HepG2 (cell line): ENCODE measurements around the gene WNK4. TPM values are rescaled to one million over a fixed set of nuclear protein-coding genes. Genes with fewer than 3 reads are reported as not detected.
A peak's percentile ranks its signal among the peaks of the same experiment; 100 is the strongest.

Experiments used
- BORCS8-MEF2B ChIP-seq: sonication (generic); formaldehyde crosslinking; IDR thresholded peaks from 2 replicates; pipeline ENCODE4 v1.8.0; 2022; ENCODE audit warnings: mild to moderate bottlenecking, missing genetic modification reagents
- DR1 ChIP-seq: sonication (generic); formaldehyde crosslinking; IDR thresholded peaks from 2 replicates; pipeline ENCODE4 v1.8.0; 2021; ENCODE audit warnings: mild to moderate bottlenecking, missing genetic modification reagents, inconsistent platforms
- GTF3A ChIP-seq: sonication (generic); formaldehyde crosslinking; conservative IDR thresholded peaks from 2 replicates; pipeline ENCODE4 v1.4.0; 2020; ENCODE audit warnings: mild to moderate bottlenecking, missing genetic modification reagents
- HNF4A ChIP-seq: sonication (generic); formaldehyde crosslinking; IDR thresholded peaks from 2 replicates; pipeline ENCODE4 v1.4.0; 2020; ENCODE audit warnings: missing genetic modification reagents
- KLF9 ChIP-seq: IDR thresholded peaks from 2 replicates; pipeline ENCODE4 v1.6.1; 2016; ENCODE audit warnings: low read depth
- LRRFIP1 ChIP-seq: sonication (generic); formaldehyde crosslinking; conservative IDR thresholded peaks from 2 replicates; pipeline ENCODE4 v1.4.0; 2020; ENCODE audit warnings: missing genetic modification reagents
- POLR2A ChIP-seq, 2 experiments: IDR thresholded peaks; 2 replicates each; pipeline ENCODE4 v1.6.1; 2011; ENCODE audit warnings: low read depth in 2 of 2, low read length in 2 of 2, mild to moderate bottlenecking in 1 of 2, moderate library complexity in 1 of 2; ENCODE audit not compliant: insufficient read depth in 1 of 2
- ZNF24 ChIP-seq: fragments of 450-650 bp; IDR thresholded peaks from 2 replicates; pipeline ENCODE4 v1.6.1; 2017; ENCODE audit warnings: antibody characterized with exemption, mild to moderate bottlenecking
- ZNF441 ChIP-seq: sonication (generic); formaldehyde crosslinking; IDR thresholded peaks from 2 replicates; pipeline ENCODE4 v1.7.0; 2021; ENCODE audit warnings: missing genetic modification reagents, borderline replicate concordance
- polyA plus RNA-seq, 8 experiments: library from polyadenylated mRNA; depleted of rRNA in 3 of 8; stranded (reverse) in 7 of 8; unstranded in 1 of 8; fragments of >200 nt; fragmentation: Illumina TruSeq in 4 of 8; extraction: Trizol in 4 of 8; gene quantifications; 2 replicates each; pipeline versions ENCODE4 v1.2.1 to v1.2.3, GENCODE V29; 2011 to 2016; ENCODE audit warnings: low read depth in 4 of 8, missing spikeins in 1 of 8, mixed read lengths in 1 of 8; ENCODE audit not compliant: insufficient read depth in 1 of 8
- total RNA-seq, 5 experiments: library from RNA; depleted of rRNA; stranded (reverse); fragments of >200 nt; fragmentation: Illumina TruSeq; extraction: Trizol; gene quantifications; 2 replicates each; pipeline ENCODE4 v1.2.3, GENCODE V29; 2016; ENCODE audit warnings: low read depth in 1 of 5
- TF ChIP-seq, protein P1 (sequence below): IDR thresholded peaks from 2 replicates; pipeline ENCODE4 v1.6.1; 2016; ENCODE audit warnings: low read depth, missing genetic modification reagents, missing compliant biosample characterization
- TF ChIP-seq, protein P2 (sequence below): sonication (generic); formaldehyde crosslinking; IDR thresholded peaks from 2 replicates; pipeline ENCODE4 v1.5.0; 2020; ENCODE audit warnings: mild to moderate bottlenecking, missing genetic modification reagents
- TF ChIP-seq, protein P3 (sequence below): sonication (generic); formaldehyde crosslinking; IDR thresholded peaks from 2 replicates; pipeline ENCODE4 v1.8.0; 2022; ENCODE audit warnings: missing genetic modification reagents, low read depth, mild to moderate bottlenecking, borderline replicate concordance
- TF ChIP-seq, protein P4 (sequence below): sonication (generic); formaldehyde crosslinking; IDR thresholded peaks from 2 replicates; pipeline ENCODE4 v1.5.0; 2020; ENCODE audit warnings: mild to moderate bottlenecking, missing genetic modification reagents, borderline replicate concordance

WNK4 gene
- total and polyA plus RNA-seq, 2 of the 13 experiments (the other 11 are each of a cell fraction or from before 2014, with no cell fraction given), result 2.7 to 13.7 TPM

DNA sequence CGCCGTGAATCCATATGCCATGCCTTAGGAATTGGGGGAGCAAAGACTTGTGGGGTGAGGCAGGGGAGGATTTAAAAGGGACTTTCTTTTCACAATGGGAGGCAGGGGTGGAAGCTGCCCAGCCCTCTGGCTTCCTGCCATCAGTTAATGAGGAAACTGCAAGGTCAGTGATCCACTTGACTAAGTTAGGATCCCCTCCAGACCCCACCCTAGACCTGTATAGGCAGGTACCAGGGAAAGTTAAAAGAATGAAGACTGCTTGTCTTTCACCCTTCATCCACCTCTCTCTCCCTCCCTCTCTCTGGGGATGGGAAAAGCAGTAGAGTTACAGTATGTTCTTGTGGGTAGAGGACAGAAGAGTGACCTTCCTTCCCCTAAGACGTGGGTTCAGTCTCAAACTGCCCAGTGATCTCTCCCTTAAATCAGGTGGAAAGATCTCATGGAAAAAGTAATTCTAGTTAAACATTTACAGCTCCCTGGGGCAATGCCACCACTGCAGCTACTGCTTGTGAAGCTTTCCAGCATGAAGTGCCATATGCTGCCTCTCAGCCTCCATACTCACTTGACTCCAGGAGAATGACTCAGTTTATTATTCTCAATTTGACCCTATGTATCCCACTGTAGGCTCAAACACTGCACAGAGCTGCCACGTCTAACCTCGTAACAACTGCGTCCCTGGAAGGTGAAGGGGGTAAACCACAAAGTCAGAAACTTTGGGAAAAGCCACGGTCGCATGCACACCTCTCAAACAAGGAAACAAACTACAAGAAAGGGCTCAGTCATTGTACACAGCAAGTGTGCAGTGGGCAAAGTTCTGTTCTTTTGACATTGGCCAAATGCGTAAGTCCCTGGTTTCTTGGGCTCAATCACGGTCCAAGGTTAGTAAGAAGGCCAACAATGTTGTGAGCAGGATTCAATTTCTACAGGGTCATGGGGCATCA lies 16.9 kb downstream of the WNK4 start (continued):
- TF ChIP-seq, protein P1, sequence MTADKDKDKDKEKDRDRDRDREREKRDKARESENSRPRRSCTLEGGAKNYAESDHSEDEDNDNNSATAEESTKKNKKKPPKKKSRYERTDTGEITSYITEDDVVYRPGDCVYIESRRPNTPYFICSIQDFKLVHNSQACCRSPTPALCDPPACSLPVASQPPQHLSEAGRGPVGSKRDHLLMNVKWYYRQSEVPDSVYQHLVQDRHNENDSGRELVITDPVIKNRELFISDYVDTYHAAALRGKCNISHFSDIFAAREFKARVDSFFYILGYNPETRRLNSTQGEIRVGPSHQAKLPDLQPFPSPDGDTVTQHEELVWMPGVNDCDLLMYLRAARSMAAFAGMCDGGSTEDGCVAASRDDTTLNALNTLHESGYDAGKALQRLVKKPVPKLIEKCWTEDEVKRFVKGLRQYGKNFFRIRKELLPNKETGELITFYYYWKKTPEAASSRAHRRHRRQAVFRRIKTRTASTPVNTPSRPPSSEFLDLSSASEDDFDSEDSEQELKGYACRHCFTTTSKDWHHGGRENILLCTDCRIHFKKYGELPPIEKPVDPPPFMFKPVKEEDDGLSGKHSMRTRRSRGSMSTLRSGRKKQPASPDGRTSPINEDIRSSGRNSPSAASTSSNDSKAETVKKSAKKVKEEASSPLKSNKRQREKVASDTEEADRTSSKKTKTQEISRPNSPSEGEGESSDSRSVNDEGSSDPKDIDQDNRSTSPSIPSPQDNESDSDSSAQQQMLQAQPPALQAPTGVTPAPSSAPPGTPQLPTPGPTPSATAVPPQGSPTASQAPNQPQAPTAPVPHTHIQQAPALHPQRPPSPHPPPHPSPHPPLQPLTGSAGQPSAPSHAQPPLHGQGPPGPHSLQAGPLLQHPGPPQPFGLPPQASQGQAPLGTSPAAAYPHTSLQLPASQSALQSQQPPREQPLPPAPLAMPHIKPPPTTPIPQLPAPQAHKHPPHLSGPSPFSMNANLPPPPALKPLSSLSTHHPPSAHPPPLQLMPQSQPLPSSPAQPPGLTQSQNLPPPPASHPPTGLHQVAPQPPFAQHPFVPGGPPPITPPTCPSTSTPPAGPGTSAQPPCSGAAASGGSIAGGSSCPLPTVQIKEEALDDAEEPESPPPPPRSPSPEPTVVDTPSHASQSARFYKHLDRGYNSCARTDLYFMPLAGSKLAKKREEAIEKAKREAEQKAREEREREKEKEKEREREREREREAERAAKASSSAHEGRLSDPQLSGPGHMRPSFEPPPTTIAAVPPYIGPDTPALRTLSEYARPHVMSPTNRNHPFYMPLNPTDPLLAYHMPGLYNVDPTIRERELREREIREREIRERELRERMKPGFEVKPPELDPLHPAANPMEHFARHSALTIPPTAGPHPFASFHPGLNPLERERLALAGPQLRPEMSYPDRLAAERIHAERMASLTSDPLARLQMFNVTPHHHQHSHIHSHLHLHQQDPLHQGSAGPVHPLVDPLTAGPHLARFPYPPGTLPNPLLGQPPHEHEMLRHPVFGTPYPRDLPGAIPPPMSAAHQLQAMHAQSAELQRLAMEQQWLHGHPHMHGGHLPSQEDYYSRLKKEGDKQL (CRISPR knock-in tag), result no peak
- TF ChIP-seq BORCS8-MEF2B (CRISPR knock-in tag) (0 out of 2 replicates have a peak, but pooled peaks have one; percentile 27), DR1 (CRISPR knock-in tag) (0 out of 2 replicates have a peak, but pooled peaks have one; percentile 49), ZNF24 (no peak), LRRFIP1 (no peak), ZNF441 (CRISPR knock-in tag) (0 out of 2 replicates have a peak, but pooled peaks have one; percentile 23), POLR2A (IDR thresholded peaks at IDR 0.05; ENCODE audit: insufficient read depth in 1 of 2, low read depth in 2 of 2, low read length in 2 of 2) (peak; percentile 81 to 96), KLF9 (peak; percentile 77; the same call in 1 of the 2 replicates), HNF4A (CRISPR knock-in tag) (peak; percentile 52), GTF3A (CRISPR knock-in tag) (0 out of 2 replicates have a peak, but pooled peaks have one; percentile 32)
- TF ChIP-seq, protein P2, sequence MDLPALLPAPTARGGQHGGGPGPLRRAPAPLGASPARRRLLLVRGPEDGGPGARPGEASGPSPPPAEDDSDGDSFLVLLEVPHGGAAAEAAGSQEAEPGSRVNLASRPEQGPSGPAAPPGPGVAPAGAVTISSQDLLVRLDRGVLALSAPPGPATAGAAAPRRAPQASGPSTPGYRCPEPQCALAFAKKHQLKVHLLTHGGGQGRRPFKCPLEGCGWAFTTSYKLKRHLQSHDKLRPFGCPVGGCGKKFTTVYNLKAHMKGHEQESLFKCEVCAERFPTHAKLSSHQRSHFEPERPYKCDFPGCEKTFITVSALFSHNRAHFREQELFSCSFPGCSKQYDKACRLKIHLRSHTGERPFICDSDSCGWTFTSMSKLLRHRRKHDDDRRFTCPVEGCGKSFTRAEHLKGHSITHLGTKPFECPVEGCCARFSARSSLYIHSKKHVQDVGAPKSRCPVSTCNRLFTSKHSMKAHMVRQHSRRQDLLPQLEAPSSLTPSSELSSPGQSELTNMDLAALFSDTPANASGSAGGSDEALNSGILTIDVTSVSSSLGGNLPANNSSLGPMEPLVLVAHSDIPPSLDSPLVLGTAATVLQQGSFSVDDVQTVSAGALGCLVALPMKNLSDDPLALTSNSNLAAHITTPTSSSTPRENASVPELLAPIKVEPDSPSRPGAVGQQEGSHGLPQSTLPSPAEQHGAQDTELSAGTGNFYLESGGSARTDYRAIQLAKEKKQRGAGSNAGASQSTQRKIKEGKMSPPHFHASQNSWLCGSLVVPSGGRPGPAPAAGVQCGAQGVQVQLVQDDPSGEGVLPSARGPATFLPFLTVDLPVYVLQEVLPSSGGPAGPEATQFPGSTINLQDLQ (CRISPR knock-in tag), result no peak
- TF ChIP-seq, protein P3, sequence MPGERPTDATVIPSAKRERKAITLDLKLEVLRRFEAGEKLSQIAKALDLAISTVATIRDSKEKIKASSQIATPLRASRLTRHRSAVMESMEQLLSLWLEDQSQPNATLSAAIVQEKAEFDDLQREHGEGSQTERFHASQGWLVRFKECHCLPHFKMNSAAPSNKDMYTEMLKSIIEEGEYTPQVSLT, result 0 out of 2 replicates have a peak, but pooled peaks have one; percentile 17
- TF ChIP-seq, protein P4, sequence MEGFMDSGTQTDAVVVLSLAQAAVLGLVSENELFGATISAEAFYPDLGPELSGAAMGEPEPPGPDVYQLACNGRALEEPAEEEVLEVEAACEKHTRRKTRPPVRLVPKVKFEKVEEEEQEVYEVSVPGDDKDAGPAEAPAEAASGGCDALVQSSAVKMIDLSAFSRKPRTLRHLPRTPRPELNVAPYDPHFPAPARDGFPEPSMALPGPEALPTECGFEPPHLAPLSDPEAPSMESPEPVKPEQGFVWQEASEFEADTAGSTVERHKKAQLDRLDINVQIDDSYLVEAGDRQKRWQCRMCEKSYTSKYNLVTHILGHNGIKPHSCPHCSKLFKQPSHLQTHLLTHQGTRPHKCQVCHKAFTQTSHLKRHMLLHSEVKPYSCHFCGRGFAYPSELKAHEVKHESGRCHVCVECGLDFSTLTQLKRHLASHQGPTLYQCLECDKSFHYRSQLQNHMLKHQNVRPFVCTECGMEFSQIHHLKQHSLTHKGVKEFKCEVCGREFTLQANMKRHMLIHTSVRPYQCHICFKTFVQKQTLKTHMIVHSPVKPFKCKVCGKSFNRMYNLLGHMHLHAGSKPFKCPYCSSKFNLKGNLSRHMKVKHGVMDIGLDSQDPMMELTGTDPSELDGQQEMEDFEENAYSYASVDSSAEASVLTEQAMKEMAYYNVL (CRISPR knock-in tag), result peak; percentile 33; the same call in 1 of the 2 replicates
